ENCODE results near the gene NFIA.
A peak's percentile ranks its signal among the peaks of the same experiment; 100 is the strongest.
"Not testable (repeated sequence)": the region's sequence is repeated elsewhere in the genome, so short reads cannot be mapped to it uniquely, and the experiment has no call there.

The NFIA gene

GRCh38 chr1:61109158-61109557 is 26.8 kb downstream of the NFIA start:
- peak; percentile 66 for DNase-seq

DNA sequence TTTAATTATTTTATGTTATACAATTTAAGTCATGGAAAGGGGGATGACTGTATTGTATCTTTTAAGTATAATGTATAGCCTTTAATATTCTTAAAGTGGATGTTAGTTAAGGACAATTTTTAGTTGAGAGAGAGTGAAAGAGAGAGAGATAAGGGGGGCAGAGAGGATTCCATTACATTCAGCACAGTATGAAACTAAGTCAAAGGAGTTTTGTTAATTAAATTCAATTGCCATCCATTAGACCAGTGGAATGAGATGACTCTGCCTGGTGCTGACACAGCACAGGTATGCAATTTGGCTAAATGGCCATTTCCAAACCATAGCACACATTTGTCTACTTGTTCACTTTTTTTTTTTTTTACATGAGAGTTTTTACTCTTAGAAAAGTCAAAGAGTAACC is 27.5 kb downstream of the NFIA start:
- DNase-seq = peak; percentile 44

DNA sequence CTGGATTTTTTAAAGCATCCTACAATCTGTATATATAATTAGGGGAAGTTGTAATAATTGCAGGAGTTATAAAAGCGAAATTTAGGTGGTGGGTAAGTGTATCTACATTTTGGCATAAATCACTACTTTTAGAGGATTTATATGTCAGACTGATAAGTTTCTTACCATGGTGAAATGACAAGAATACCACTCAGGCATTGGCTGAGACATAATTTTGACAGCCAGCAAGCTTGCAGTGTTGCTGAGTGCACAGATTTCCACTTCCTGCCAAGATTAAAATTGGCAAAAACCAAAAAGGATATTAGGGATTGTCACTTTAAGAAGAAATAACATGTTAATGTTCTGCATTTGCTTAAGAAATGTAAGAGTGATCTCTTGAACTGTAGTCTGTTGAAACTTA is 28.2 kb downstream of the NFIA start:
- DNase-seq = peak; percentile 25

- DNase-seq = no peak
Observed at GRCh38 chr1:61111084-61112004, 29.0 kb downstream of the NFIA start.

GRCh38 chr1:61114178-61114870 is 32.0 kb downstream of the NFIA start:
- DNase-seq = no peak

DNA sequence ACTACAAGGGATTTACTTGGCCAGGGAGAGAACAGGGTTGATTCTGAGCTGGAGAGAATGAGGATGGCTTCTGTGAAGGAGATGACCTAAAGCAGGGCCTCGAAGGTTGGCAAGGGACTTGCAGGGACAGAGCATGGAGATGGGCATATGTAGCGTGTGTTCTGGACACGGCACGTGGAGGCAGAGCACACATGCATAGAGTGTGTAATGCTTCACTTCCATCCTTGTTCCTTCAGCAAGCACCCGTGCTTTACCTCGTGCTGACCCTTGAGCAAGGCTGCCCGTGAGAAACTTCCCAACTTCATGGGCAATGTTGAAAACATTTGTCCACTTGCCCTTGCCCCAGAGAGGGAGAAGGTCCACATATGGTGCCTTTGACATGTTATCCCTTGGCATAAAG is 33.1 kb downstream of the NFIA start:
- DNase-seq = peak; percentile 40

DNA sequence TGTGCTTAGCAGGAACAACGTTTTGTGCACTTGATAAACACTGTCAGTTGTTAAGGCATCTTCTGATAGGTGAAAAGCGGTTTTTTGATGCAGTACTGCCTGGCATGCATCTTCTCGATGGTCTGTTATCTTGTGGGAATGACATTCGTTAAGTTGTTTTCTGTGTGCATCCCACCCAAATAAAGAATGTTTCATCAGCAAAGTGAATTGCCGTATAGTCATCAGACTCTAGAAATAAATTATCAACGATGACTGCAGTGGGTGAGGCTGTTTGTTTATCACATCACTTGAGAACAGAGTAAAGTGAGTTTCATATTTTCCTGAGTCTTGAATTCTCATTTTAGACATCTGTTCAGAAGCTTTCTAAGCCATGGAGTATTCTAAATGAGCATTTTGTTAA is 34.1 kb downstream of the NFIA start:
- DNase-seq = peak; percentile 85

GRCh38 chr1:61117283-61117682 is 34.9 kb downstream of the NFIA start:
- peak; percentile 43 for DNase-seq

DNA sequence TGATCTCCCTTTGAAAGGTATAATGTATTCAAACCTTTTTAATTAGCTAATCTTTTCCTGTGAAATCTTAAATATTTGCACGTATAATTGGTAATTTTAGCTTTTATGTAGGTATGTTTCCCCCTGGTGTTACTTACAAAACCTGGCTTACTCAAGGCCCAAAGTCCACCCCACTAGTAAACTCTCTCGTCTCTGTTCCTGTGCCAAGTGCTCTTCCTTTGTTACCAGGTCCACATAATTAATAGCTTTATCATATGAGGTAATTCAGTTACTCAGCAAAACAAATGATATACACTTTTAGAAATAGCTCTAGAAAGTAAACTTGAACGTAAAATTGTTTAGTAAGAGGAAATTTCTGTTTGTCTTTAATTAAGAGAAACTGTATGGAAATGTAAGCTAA is 36.7 kb downstream of the NFIA start:
- DNase-seq = no peak

- peak; percentile 74 for DNase-seq
Observed at GRCh38 chr1:61120246-61120840, 38.0 kb downstream of the NFIA start.

DNA sequence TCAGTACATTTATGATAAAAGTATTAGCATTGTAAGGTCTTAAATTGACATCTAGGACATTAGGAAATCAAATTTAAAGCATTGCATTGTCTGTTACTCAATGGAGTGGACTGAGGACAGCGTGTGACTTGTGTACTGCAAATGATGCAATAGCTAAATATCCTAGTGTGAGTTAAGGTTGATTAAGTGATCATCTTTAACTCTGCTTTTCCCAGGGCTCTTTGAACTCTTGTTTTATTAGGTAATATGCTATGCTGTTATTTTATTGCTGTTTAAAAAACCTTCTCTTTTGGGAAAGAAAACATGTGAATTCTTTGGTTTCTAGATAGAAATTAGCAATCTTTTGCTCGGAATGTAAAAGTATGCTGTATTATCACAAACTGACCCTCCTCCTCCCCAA is 38.6 kb downstream of the NFIA start:
- DNase-seq = peak; percentile 85

- DNase-seq = peak; percentile 70
Observed at GRCh38 chr1:61121631-61122030, 39.3 kb downstream of the NFIA start.

- DNase-seq = no peak
Observed at GRCh38 chr1:61122389-61122788, 40.0 kb downstream of the NFIA start.

GRCh38 chr1:61123326-61123725 is 41.0 kb downstream of the NFIA start:
- DNase-seq = no peak

DNA sequence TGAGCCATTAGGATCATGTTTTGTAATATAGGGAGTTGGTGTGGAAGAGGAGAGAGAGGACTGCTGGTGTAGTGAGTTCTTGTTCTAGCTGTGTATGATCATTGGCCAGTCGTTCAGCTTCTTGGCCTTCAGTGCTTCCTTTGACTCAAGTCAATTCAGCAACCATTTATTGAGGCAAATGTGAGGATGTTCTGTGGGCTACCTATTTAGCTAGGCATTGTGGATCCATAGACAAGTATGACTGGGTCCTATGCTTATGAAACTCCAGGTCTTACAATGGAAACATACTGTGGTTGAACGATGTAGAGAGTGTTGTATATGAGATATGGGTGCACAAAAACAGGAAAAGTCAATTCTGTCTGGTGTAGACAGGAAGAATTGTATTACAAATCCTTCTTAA is 41.7 kb downstream of the NFIA start:
- DNase-seq = no peak

DNA sequence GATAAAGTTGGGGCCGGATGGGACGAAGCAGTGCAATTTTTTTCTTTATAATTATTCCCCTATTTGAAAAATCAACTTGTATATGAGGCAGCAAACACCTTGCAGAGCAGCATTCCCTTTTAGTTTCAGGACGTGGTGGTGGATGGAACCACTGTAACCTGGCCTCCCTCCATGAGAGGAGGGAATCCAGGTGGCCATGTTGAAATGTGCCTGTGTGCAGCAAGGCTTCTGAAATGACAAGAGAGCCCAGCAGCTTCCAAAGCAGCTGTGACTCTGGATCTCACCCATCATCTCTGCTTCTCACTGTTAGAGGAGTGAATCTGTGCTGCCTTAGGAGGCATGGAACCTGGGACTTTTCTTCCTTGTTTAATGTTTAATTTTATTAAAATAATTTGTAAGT is 42.3 kb downstream of the NFIA start:
- no peak for DNase-seq

GRCh38 chr1:61125263-61125662 is 42.9 kb downstream of the NFIA start:
- DNase-seq = no peak

- no peak for DNase-seq
Observed at GRCh38 chr1:61125895-61126294, 43.5 kb downstream of the NFIA start.

GRCh38 chr1:61126843-61127242 is 44.5 kb downstream of the NFIA start:
- DNase-seq = not testable (repeated sequence)

GRCh38 chr1:61130338-61131000 is 48.1 kb downstream of the NFIA start:
- DNase-seq = no peak

DNA sequence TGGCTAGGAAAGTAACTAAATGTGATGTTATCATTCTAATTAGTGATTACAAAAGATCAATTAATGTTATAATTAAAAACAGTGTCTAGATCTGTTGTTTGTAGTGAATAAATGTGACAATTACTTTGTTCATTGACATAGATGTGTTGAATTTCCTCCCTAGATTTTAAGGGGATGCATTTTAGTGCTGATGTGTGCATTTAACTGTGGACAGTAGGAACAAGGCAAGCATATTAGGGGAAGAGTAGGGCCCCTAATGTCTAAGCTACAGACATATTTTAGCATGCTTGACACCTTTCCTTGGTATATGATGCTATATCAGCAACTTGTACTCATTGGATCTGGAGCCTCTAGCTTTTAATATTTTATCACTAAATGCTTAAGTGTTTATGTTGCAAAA is 48.9 kb downstream of the NFIA start:
- no peak for DNase-seq

GRCh38 chr1:61131716-61132115 is 49.4 kb downstream of the NFIA start:
- DNase-seq = peak; percentile 55

GRCh38 chr1:61132176-61132638 is 49.8 kb downstream of the NFIA start:
- DNase-seq = peak; percentile 76

All from OCI-M1 (cell line).